GM13976 (cell line): Measurements from ENCODE around the gene CEP20.
A peak's percentile ranks its signal among the peaks of the same experiment; 100 is the strongest.
"Not testable (repeated sequence)": the region's sequence is repeated elsewhere in the genome, so short reads cannot be mapped to it uniquely, and the experiment has no call there.

ENCODE experiments used
- DNase-seq: peaks from one replicate; pipeline ENCODE4 v3.0.0; 2012; ENCODE audit warnings: low spot score
- CTCF ChIP-seq: IDR thresholded peaks from 2 replicates; pipeline ENCODE4 v1.5.1; 2012; ENCODE audit warnings: borderline replicate concordance, mild to moderate bottlenecking; ENCODE audit not compliant: insufficient read depth; ENCODE audit errors: extremely low read depth, missing control alignments, control extremely low read depth
- in situ Hi-C: fragments of 300-500 bp; cut with MboI; formaldehyde crosslinking; loops from one replicate; pipeline ENCODE4 v1.12.0; 2022; ENCODE audit warnings: low sequenced_read_pairs, mixed read lengths, inconsistent platforms; ENCODE audit not compliant: unreplicated experiment

Gene CEP20

GRCh38 chr16:15856182-15856581, 32.2 kb downstream of the CEP20 start:
- DNase-seq: peak; percentile 25
- in situ Hi-C loops: no loop called here
- no peak for TF ChIP-seq CTCF

GRCh38 chr16:15855704-15856003, 32.7 kb downstream of the CEP20 start:
- in situ Hi-C loops: no loop called here
- TF ChIP-seq CTCF: no peak
- peak; percentile 82 for DNase-seq

- no peak for TF ChIP-seq CTCF
- in situ Hi-C loops: no loop called here
- DNase-seq: no peak
Observed at GRCh38 chr16:15854906-15855703, 33.3 kb downstream of the CEP20 start.

GRCh38 chr16:15854061-15854460, 34.3 kb downstream of the CEP20 start:
- no peak for DNase-seq
- TF ChIP-seq CTCF: no peak
- in situ Hi-C loops: no loop called here

- DNase-seq: no peak
- in situ Hi-C loops: no loop called here
Observed at GRCh38 chr16:15853021-15853420, 35.4 kb downstream of the CEP20 start.

GRCh38 chr16:15850555-15850954, 37.8 kb downstream of the CEP20 start:
- in situ Hi-C loops, DNase-seq: not testable (repeated sequence)

More at GRCh38 chr16:15853021-15853420, 35.4 kb downstream of the CEP20 start:
- TF ChIP-seq CTCF: no peak

GRCh38 chr16:15849209-15849981, 39.0 kb downstream of the CEP20 start:
- TF ChIP-seq CTCF: no peak
- in situ Hi-C loops: no loop called here
- no peak for DNase-seq
